Activated CD8-positive, alpha-beta T cell treated with anti-CD3 and anti-CD28 coated beads for 36 hours (primary cell): ENCODE measurements around the gene APRT. TPM values are rescaled to one million over a fixed set of nuclear protein-coding genes. Genes with fewer than 3 reads are reported as not detected.

Experiments used
- ATAC-seq: fragments of 200-7000 bp; cut with Tn5 transposase; one replicate; pipeline ENCODE4 v1.10.0; 2021; ENCODE audit warnings: mild to moderate bottlenecking, moderate library complexity
- CTCF ChIA-PET: fragments of 350-600 bp; sonication (Branson Sonifier 250); formaldehyde crosslinking; loops from one replicate; lab custom pipeline; 2021; ENCODE audit warnings: antibody characterized with exemption; lab: Charles Lee
- POLR2A ChIA-PET: fragments of 350-600 bp; sonication (Branson Sonifier 250); formaldehyde crosslinking; loops from one replicate; lab custom pipeline; 2021; ENCODE audit warnings: antibody characterized with exemption; lab: Charles Lee
- DNase-seq: peaks from one replicate; pipeline ENCODE4 v3.0.0-alpha.2; 2020
- H3K27ac Mint-ChIP-seq: one replicate; pipeline ENCODE4 v1.8.0; 2021; ENCODE audit warnings: mild to moderate bottlenecking, mixed read lengths
- H3K27me3 Mint-ChIP-seq: one replicate; pipeline ENCODE4 v1.8.0; 2021; ENCODE audit warnings: mixed read lengths
- H3K36me3 Mint-ChIP-seq: one replicate; pipeline ENCODE4 v1.8.0; 2021; ENCODE audit warnings: low read depth, mixed read lengths
- H3K4me1 Mint-ChIP-seq: one replicate; pipeline ENCODE4 v1.8.0; 2021; ENCODE audit warnings: low read depth, mixed read lengths
- H3K4me3 Mint-ChIP-seq: one replicate; pipeline ENCODE4 v1.8.0; 2021; ENCODE audit warnings: mild to moderate bottlenecking, moderate library complexity, mixed read lengths
- H3K9me3 Mint-ChIP-seq: one replicate; pipeline ENCODE4 v1.8.0; 2021; ENCODE audit warnings: mixed read lengths
- CTCF ChIP-seq: fragments of 200-600 bp; IDR thresholded peaks from one replicate; pipeline ENCODE4 v1.8.0; 2022; ENCODE audit warnings: antibody characterized with exemption, mild to moderate bottlenecking
- intact Hi-C: fragments of 100-400 bp; cut with micrococcal nuclease; formaldehyde crosslinking; loops from one replicate; pipeline ENCODE4 v1.10.0; 2022
- total RNA-seq, 2 experiments: library from RNA; stranded (reverse); gene quantifications; one replicate each; pipeline ENCODE4 v1.2.3, GENCODE V29; 2021

Gene APRT
- total RNA-seq, 2 experiments from 2014 or later, result 236 to 240 TPM

- Mint-ChIP-seq H3K27me3 (no peaks in the 10 kb centered on the region), H3K4me3 (peak overlapping the region; percentile 43), H3K36me3 (peaks cover 23% of the 10 kb centered on the region), H3K4me1 (peaks cover 14% of the 10 kb centered on the region), H3K27ac (no peak overlapping the region), H3K9me3 (no peaks in the 10 kb centered on the region)
- DNase-seq (no peak), ATAC-seq (no peak)
- TF ChIP-seq CTCF, result no peak
- intact Hi-C loops, result no loop called here
- POLR2A ChIA-PET, result interaction anchor here (0.7 to 7.3 kb wide), 7 partner anchors 8 to 361 kb away, joined by 3 to 81 read pairs (median 6); partner anchors contain the start of genes CDT1, GALNS, PIEZO1 and TRAPPC2L
- CTCF ChIA-PET, result interaction anchor here (0.9 to 6.1 kb wide), 7 partner anchors 13 to 404 kb away, joined by 3 to 66 read pairs (median 5); partner anchors contain the start of genes GALNS, TRAPPC2L and ZNF778
These were observed 1.8 kb upstream of the APRT start for GRCh38 chr16:88813269-88814143.

- ChIA-PET CTCF (interaction anchor here (0.8 to 6.1 kb wide), 11 partner anchors 13 to 405 kb away, joined by 3 to 66 read pairs (median 4); partner anchors contain the start of genes CDH15, GALNS, TRAPPC2L and ZNF778), POLR2A (interaction anchor here (0.6 to 7.3 kb wide), 14 partner anchors 8 to 432 kb away, joined by 3 to 81 read pairs (median 3); partner anchors contain the start of genes CDT1, GALNS, PIEZO1 and TRAPPC2L)
- Mint-ChIP-seq H3K36me3 (peaks cover 31% of the 10 kb centered on the region), H3K4me1 (peaks cover 14% of the 10 kb centered on the region), H3K9me3 (no peaks in the 10 kb centered on the region), H3K4me3 (peak overlapping the region; percentile 91), H3K27ac (peak overlapping the region; percentile 96), H3K27me3 (no peaks in the 10 kb centered on the region)
- intact Hi-C loops, result no loop called here
- ATAC-seq, result no peak
- peak; percentile 23 for TF ChIP-seq CTCF
- peak; percentile 58 for DNase-seq
These were observed 963 bp upstream of the APRT start for GRCh38 chr16:88812513-88813268.

- ChIA-PET CTCF (interaction anchor here (0.9 to 6.1 kb wide), 8 partner anchors 11 to 405 kb away, joined by 3 to 66 read pairs (median 6); partner anchors contain the start of genes CDH15, GALNS and TRAPPC2L), POLR2A (interaction anchor here (0.6 to 7.3 kb wide), 17 partner anchors 8 to 433 kb away, joined by 3 to 81 read pairs (median 4); partner anchors contain the start of genes CDH15, CDT1, GALNS and PIEZO1)
- peak overlapping the region; percentile 95 for H3K27ac Mint-ChIP-seq
- peaks cover 43% of the 10 kb centered on the region for H3K36me3 Mint-ChIP-seq
- no peak for TF ChIP-seq CTCF
- ATAC-seq (peak; percentile 57), DNase-seq (peak; percentile 77)
- intact Hi-C loops, result no loop called here
- no peaks in the 10 kb centered on the region for H3K27me3 Mint-ChIP-seq
- H3K4me1 Mint-ChIP-seq, result peaks cover 14% of the 10 kb centered on the region
- no peaks in the 10 kb centered on the region for H3K9me3 Mint-ChIP-seq
- H3K4me3 Mint-ChIP-seq, result peak overlapping the region; percentile 91
These were observed 588 bp downstream of the APRT start for GRCh38 chr16:88810912-88811768.

- POLR2A ChIA-PET, result interaction anchor here (0.5 to 7.3 kb wide), 18 partner anchors 14 to 430 kb away, joined by 3 to 81 read pairs (median 4); partner anchors contain the start of genes CDH15, GALNS, MVD and PIEZO1
- Mint-ChIP-seq H3K36me3 (peaks cover 47% of the 10 kb centered on the region), H3K4me3 (peak overlapping the region; percentile 91), H3K4me1 (peaks cover 14% of the 10 kb centered on the region), H3K9me3 (no peaks in the 10 kb centered on the region), H3K27me3 (no peaks in the 10 kb centered on the region), H3K27ac (peak overlapping the region; percentile 95)
- intact Hi-C loops, result no loop called here
- DNase-seq, result peak; percentile 66
- no peak for TF ChIP-seq CTCF
- ATAC-seq, result peak; percentile 8
- CTCF ChIA-PET, result interaction anchor here (0.9 to 3.5 kb wide), 6 partner anchors 10 to 406 kb away, joined by 3 to 21 read pairs (median 7); partner anchors contain the start of genes GALNS and TRAPPC2L
These were observed 1.4 kb downstream of the APRT start for GRCh38 chr16:88810166-88810911.
